Retinal pigment epithelial cell (primary cell): ENCODE results near the gene SOX9.

ENCODE experiments used
- DNase-seq: peaks from one replicate; pipeline ENCODE4 v3.0.0-alpha.2; 2010; ENCODE audit warnings: low read depth
- H3K4me3 ChIP-seq: 2 replicates; pipeline ENCODE4 v1.5.1; 2011; ENCODE audit warnings: mild to moderate bottlenecking, low read length, control low read depth, moderate library complexity
- TF ChIP-seq, protein P1 (sequence below): conservative IDR thresholded peaks from 2 replicates; pipeline ENCODE4 v1.5.1; 2011; ENCODE audit warnings: low read depth, low read length, control low read depth, inconsistent platforms

The SOX9 gene

DNA sequence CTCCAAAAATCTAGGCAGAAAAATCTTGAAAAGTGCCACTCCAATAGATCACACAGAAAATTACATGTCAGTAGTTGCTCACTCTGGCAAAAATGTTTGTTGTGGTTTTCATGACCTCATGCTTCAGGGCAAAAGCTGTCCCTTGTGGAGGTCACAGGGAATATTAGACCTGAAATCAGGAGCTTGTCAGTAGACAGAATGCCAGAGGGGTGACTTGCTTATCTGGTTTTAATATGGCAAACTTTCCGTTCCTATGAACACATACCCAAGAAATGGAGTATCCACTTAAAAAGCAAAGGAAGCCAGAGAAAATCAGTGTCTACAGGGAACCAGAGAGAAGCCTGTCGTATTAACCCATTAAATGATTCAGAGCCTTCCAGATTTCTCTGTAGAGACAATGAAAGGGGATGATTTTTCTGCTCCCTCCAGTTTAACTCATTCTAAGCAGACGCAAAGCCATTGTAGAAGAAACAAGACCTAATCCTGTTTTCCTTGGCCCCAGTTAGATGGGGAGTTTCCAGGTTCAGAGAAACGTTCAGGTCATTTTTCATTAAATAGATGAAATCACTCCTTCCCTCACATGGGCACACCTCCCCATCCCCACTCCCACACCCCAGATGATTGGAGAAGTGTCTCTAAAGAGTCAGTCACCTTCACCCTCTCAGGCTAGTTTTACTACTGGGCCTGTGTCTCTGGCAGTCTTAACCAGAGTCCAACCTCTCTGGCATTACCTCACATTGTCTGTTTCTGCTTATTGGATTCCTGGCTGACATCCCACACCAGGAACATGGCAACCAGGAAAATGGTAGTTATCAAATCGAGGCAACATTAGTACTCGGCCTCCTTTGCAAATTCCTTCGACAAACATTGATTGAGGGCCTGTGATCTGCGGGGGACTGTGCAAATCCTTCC is 6.0 kb downstream of the SOX9 start:
- no peak overlapping the region for H3K4me3 ChIP-seq
- TF ChIP-seq, protein P1, sequence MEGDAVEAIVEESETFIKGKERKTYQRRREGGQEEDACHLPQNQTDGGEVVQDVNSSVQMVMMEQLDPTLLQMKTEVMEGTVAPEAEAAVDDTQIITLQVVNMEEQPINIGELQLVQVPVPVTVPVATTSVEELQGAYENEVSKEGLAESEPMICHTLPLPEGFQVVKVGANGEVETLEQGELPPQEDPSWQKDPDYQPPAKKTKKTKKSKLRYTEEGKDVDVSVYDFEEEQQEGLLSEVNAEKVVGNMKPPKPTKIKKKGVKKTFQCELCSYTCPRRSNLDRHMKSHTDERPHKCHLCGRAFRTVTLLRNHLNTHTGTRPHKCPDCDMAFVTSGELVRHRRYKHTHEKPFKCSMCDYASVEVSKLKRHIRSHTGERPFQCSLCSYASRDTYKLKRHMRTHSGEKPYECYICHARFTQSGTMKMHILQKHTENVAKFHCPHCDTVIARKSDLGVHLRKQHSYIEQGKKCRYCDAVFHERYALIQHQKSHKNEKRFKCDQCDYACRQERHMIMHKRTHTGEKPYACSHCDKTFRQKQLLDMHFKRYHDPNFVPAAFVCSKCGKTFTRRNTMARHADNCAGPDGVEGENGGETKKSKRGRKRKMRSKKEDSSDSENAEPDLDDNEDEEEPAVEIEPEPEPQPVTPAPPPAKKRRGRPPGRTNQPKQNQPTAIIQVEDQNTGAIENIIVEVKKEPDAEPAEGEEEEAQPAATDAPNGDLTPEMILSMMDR, result no peak
- DNase-seq, result peak; percentile 64

DNA sequence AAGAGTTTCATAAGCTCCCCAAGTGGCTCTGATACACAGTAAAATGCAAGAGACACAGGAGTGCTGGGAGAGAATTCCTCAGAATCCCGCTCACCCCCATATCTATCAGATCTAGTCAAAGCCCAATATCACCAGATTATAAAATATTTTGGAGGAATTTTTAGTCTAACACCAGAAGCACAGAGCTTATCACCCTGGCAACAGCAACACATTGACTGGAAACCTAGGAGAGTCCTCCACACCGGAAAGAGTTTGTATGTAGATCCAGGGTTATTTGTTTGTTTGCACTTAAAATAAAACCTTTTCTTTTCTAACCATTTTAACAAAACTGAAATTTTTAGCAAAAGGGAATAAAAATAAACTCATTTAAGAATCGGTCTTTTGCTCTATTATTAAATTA is 7.2 kb downstream of the SOX9 start:
- H3K4me3 ChIP-seq, result no peak overlapping the region
- no peak for DNase-seq
- TF ChIP-seq, protein P1, result no peak

DNA sequence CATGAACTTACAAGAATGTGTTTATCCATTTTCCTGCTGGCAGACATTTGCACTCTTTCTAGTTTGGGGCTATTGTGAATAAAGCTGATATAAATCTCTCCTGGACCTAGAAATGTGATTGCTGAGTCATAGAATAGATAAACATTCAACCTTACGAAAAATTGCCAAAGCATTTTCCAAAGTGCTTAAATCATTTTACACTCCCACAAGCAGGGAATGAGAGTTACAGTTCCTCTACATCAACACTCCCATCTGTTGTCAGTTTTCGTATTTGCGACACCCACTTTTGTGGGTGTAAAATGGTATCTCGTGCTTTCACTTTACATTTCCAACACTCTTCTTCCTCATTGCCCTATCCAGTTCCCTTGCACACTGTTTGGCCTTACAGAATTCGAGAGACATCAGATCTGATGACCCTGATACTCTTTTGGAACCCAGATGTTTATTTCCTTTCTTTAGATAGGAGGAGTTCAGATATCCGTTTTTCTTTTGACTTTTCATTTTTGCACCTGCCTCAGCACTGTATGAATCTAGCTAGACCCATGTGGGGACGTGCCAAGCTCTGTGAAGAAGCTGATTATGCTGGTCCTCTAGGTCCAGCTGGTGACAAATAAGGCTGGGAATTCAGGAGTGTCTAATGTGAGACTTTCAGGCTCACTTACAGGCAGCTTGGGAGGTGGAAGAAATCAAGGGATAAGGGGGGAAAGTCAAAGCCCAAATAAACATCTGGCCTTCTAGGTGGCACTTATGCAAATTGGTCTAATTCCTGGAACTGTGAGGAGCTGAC is 14.0 kb downstream of the SOX9 start:
- no peak overlapping the region for H3K4me3 ChIP-seq
- TF ChIP-seq, protein P1, result no peak
- no peak for DNase-seq

DNA sequence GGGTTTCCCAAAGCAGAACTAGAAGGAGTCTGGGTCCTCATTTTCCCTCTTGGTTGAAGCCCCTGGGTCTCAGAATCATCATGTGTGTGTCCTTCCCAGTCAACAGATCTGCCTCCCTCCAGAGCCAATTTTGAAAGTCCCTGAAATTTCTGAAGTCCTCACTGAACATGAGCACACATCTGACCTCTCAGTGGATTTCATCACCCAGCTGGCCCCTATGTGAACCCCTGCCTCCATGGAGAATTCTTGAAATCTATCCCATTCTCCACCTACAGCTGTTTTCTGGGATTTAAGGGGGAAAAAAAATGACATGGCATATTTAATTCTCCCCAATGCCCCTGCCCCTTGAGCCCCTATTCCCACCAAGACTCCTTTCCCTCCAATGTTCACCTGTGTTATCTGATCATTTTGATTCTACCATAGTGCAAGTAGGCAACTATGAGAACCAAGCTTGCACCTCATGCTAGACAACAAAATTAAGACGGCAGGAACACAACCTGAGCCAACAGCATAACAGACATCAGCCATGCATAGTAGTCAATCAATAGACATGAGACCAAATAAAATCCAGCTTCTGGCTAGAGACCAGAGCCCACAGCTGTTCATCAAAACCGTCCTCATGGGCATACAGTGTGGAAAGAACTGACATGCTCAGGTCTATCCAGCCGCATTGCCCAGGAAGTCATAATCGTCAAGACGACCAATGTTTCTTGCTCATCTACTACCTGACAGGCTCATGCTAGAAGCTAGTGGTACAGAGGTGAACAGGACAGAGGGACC is 14.9 kb downstream of the SOX9 start:
- TF ChIP-seq, protein P1, result no peak
- no peak overlapping the region for H3K4me3 ChIP-seq
- no peak for DNase-seq

DNA sequence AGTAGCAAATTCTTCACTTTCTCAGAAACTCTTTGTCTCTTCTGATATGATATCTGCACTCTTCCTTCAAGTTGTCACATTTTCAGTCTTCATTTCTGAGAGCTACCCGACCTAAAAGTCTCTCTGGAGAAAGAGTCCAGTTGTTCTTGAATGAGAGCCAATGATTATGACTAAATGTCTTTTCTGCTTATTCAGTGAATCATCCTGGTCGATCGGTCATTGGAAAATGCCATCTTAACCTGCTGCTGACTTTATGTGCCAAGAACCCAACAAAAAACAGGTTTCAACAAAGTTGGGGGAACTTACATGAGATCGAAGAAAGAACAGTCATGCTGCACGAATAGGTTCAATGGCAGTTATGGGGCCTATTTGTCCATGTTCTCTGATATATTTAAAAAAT is 15.9 kb downstream of the SOX9 start:
- H3K4me3 ChIP-seq, result no peak overlapping the region
- TF ChIP-seq, protein P1, result no peak
- DNase-seq, result no peak

DNA sequence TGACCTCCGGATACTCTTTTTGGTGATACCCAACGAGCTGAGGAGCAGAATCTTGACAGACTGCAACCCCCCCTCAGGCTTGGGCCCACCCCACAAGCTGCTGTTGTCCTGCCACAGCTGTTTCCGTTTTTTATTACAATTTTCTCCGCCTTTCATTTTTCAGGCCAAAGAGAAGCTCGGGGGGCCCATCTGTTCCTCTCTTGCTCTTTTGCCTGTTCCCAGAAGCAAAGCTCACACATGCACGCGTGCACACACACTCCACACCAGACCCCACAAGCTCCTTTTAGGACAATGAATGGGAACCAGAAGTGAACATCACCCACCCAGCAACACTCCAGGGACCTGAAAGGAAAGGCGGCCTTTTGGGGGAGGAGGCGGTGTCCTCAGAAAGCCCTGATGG is 16.3 kb downstream of the SOX9 start:
- no peak overlapping the region for H3K4me3 ChIP-seq
- TF ChIP-seq, protein P1, result no peak

More for the DNA sequence above, 16.3 kb downstream of the SOX9 start:
- no peak for DNase-seq
